ENCODE data around the gene ADGRG6.
"Not testable (repeated sequence)": the region's sequence is repeated elsewhere in the genome, so short reads cannot be mapped to it uniquely, and the experiment has no call there.

Gene ADGRG6

GRCh38 chr6:142274656-142275055 lies 27.2 kb upstream of the ADGRG6 start:
- Histone ChIP-seq H3K27me3 (ENCODE audit: control insufficient read depth, insufficient read depth, low read length, poor library complexity, severe bottlenecking) (no peaks in the 10 kb centered on the region), H3K36me3 (ENCODE audit: control insufficient read depth, insufficient read depth, low read length) (no peaks in the 10 kb centered on the region), H3K9me3 (ENCODE audit: control insufficient read depth, low read length) (no peaks in the 10 kb centered on the region), H3K4me3 (ENCODE audit: insufficient read depth, low read depth, low read length) (no peak overlapping the region), H3K4me1 (ENCODE audit: control insufficient read depth, insufficient read depth, low read length) (no peaks in the 10 kb centered on the region), H3K27ac (ENCODE audit: insufficient read depth, low read depth, low read length, poor library complexity, severe bottlenecking) (no peak overlapping the region)
- WGBS, 2 experiments: 93 to 96% methylated on average over 4 of the region's 4 CpGs

- no peak overlapping the region for H3K4me3 ChIP-seq (ENCODE audit: insufficient read depth, low read depth, low read length)
- H3K36me3 ChIP-seq (ENCODE audit: control insufficient read depth, insufficient read depth, low read length): no peaks in the 10 kb centered on the region
- H3K4me1 ChIP-seq (ENCODE audit: control insufficient read depth, insufficient read depth, low read length): no peaks in the 10 kb centered on the region
- H3K9me3 ChIP-seq (ENCODE audit: control insufficient read depth, low read length): no peaks in the 10 kb centered on the region
- H3K27me3 ChIP-seq (ENCODE audit: control insufficient read depth, insufficient read depth, low read length, poor library complexity, severe bottlenecking): no peaks in the 10 kb centered on the region
- no peak overlapping the region for H3K27ac ChIP-seq (ENCODE audit: insufficient read depth, low read depth, low read length, poor library complexity, severe bottlenecking)
- 79 to 82% methylated on average over 5 of the region's 5 CpGs for WGBS, 2 experiments
These were observed 26.4 kb upstream of the ADGRG6 start for GRCh38 chr6:142275236-142276006.

GRCh38 chr6:142276256-142276655 lies 25.6 kb upstream of the ADGRG6 start:
- no peaks in the 10 kb centered on the region for H3K36me3 ChIP-seq (ENCODE audit: control insufficient read depth, insufficient read depth, low read length)
- H3K27ac ChIP-seq (ENCODE audit: insufficient read depth, low read depth, low read length, poor library complexity, severe bottlenecking): no peak overlapping the region
- no peaks in the 10 kb centered on the region for H3K4me1 ChIP-seq (ENCODE audit: control insufficient read depth, insufficient read depth, low read length)
- 90 to 92% methylated on average over 1 of the region's 1 CpG for WGBS, 2 experiments
- no peaks in the 10 kb centered on the region for H3K27me3 ChIP-seq (ENCODE audit: control insufficient read depth, insufficient read depth, low read length, poor library complexity, severe bottlenecking)
- H3K4me3 ChIP-seq (ENCODE audit: insufficient read depth, low read depth, low read length): no peak overlapping the region
- no peaks in the 10 kb centered on the region for H3K9me3 ChIP-seq (ENCODE audit: control insufficient read depth, low read length)

GRCh38 chr6:142279350-142280180 lies 22.2 kb upstream of the ADGRG6 start:
- Histone ChIP-seq H3K4me3 (ENCODE audit: insufficient read depth, low read depth, low read length) (no peak overlapping the region), H3K9me3 (ENCODE audit: control insufficient read depth, low read length) (no peaks in the 10 kb centered on the region), H3K27ac (ENCODE audit: insufficient read depth, low read depth, low read length, poor library complexity, severe bottlenecking) (no peak overlapping the region), H3K27me3 (ENCODE audit: control insufficient read depth, insufficient read depth, low read length, poor library complexity, severe bottlenecking) (no peaks in the 10 kb centered on the region), H3K36me3 (ENCODE audit: control insufficient read depth, insufficient read depth, low read length) (no peaks in the 10 kb centered on the region), H3K4me1 (ENCODE audit: control insufficient read depth, insufficient read depth, low read length) (no peaks in the 10 kb centered on the region)
- WGBS, 2 experiments: 88 to 96% methylated on average over 5 of the region's 5 CpGs

GRCh38 chr6:142280265-142280664 lies 21.5 kb upstream of the ADGRG6 start:
- no peak overlapping the region for H3K27ac ChIP-seq (ENCODE audit: insufficient read depth, low read depth, low read length, poor library complexity, severe bottlenecking)
- WGBS, 2 experiments: 100% methylated on average over 1 of the region's 1 CpG; no CpG with 5 or more reads in 1 of the 2 experiments

GRCh38 chr6:142280927-142281326 lies 20.9 kb upstream of the ADGRG6 start:
- H3K4me1 ChIP-seq (ENCODE audit: control insufficient read depth, insufficient read depth, low read length): no peaks in the 10 kb centered on the region
- WGBS, 2 experiments: 86 to 92% methylated on average over 2 to 4 of the region's 4 CpGs

More at GRCh38 chr6:142280265-142280664, 21.5 kb upstream of the ADGRG6 start:
- Histone ChIP-seq H3K27me3 (ENCODE audit: control insufficient read depth, insufficient read depth, low read length, poor library complexity, severe bottlenecking) (no peaks in the 10 kb centered on the region), H3K4me3 (ENCODE audit: insufficient read depth, low read depth, low read length) (no peak overlapping the region), H3K36me3 (ENCODE audit: control insufficient read depth, insufficient read depth, low read length) (no peaks in the 10 kb centered on the region), H3K4me1 (ENCODE audit: control insufficient read depth, insufficient read depth, low read length) (no peaks in the 10 kb centered on the region), H3K9me3 (ENCODE audit: control insufficient read depth, low read length) (no peaks in the 10 kb centered on the region)

GRCh38 chr6:142283138-142283537 lies 18.7 kb upstream of the ADGRG6 start:
- H3K4me1 ChIP-seq (ENCODE audit: control insufficient read depth, insufficient read depth, low read length); H3K27ac ChIP-seq (ENCODE audit: insufficient read depth, low read depth, low read length, poor library complexity, severe bottlenecking); H3K36me3 ChIP-seq (ENCODE audit: control insufficient read depth, insufficient read depth, low read length); H3K27me3 ChIP-seq (ENCODE audit: control insufficient read depth, insufficient read depth, low read length, poor library complexity, severe bottlenecking); H3K9me3 ChIP-seq (ENCODE audit: control insufficient read depth, low read length); H3K4me3 ChIP-seq (ENCODE audit: insufficient read depth, low read depth, low read length): not testable (repeated sequence)
- WGBS, 2 experiments: 91 to 100% methylated on average over 2 of the region's 4 CpGs

More at GRCh38 chr6:142280927-142281326, 20.9 kb upstream of the ADGRG6 start:
- no peak overlapping the region for H3K27ac ChIP-seq (ENCODE audit: insufficient read depth, low read depth, low read length, poor library complexity, severe bottlenecking)
- H3K9me3 ChIP-seq (ENCODE audit: control insufficient read depth, low read length): no peaks in the 10 kb centered on the region
- no peaks in the 10 kb centered on the region for H3K36me3 ChIP-seq (ENCODE audit: control insufficient read depth, insufficient read depth, low read length)
- no peak overlapping the region for H3K4me3 ChIP-seq (ENCODE audit: insufficient read depth, low read depth, low read length)
- H3K27me3 ChIP-seq (ENCODE audit: control insufficient read depth, insufficient read depth, low read length, poor library complexity, severe bottlenecking): no peaks in the 10 kb centered on the region

- Histone ChIP-seq H3K4me1 (ENCODE audit: control insufficient read depth, insufficient read depth, low read length) (no peaks in the 10 kb centered on the region), H3K27me3 (ENCODE audit: control insufficient read depth, insufficient read depth, low read length, poor library complexity, severe bottlenecking) (no peaks in the 10 kb centered on the region), H3K27ac (ENCODE audit: insufficient read depth, low read depth, low read length, poor library complexity, severe bottlenecking) (no peak overlapping the region), H3K4me3 (ENCODE audit: insufficient read depth, low read depth, low read length) (no peak overlapping the region), H3K36me3 (ENCODE audit: control insufficient read depth, insufficient read depth, low read length) (no peaks in the 10 kb centered on the region), H3K9me3 (ENCODE audit: control insufficient read depth, low read length) (no peaks in the 10 kb centered on the region)
- WGBS, 2 experiments: no CpG with 5 or more reads among the region's 1 CpG
These were observed 17.4 kb upstream of the ADGRG6 start for GRCh38 chr6:142284419-142284818.

GRCh38 chr6:142285235-142286087 lies 16.3 kb upstream of the ADGRG6 start:
- no peaks in the 10 kb centered on the region for H3K4me1 ChIP-seq (ENCODE audit: control insufficient read depth, insufficient read depth, low read length)
- H3K27ac ChIP-seq (ENCODE audit: insufficient read depth, low read depth, low read length, poor library complexity, severe bottlenecking): no peak overlapping the region
- H3K4me3 ChIP-seq (ENCODE audit: insufficient read depth, low read depth, low read length): no peak overlapping the region
- H3K27me3 ChIP-seq (ENCODE audit: control insufficient read depth, insufficient read depth, low read length, poor library complexity, severe bottlenecking): no peaks in the 10 kb centered on the region
- WGBS, 2 experiments: 93 to 97% methylated on average over 9 of the region's 9 CpGs
- no peaks in the 10 kb centered on the region for H3K36me3 ChIP-seq (ENCODE audit: control insufficient read depth, insufficient read depth, low read length)
- H3K9me3 ChIP-seq (ENCODE audit: control insufficient read depth, low read length): no peaks in the 10 kb centered on the region

- H3K27me3 ChIP-seq (ENCODE audit: control insufficient read depth, insufficient read depth, low read length, poor library complexity, severe bottlenecking): no peaks in the 10 kb centered on the region
- H3K9me3 ChIP-seq (ENCODE audit: control insufficient read depth, low read length): no peaks in the 10 kb centered on the region
- H3K27ac ChIP-seq (ENCODE audit: insufficient read depth, low read depth, low read length, poor library complexity, severe bottlenecking): no peak overlapping the region
- 71% methylated on average over 1 of the region's 1 CpG; no CpG with 5 or more reads in 1 of the 2 experiments for WGBS, 2 experiments
- no peaks in the 10 kb centered on the region for H3K4me1 ChIP-seq (ENCODE audit: control insufficient read depth, insufficient read depth, low read length)
- no peak overlapping the region for H3K4me3 ChIP-seq (ENCODE audit: insufficient read depth, low read depth, low read length)
- H3K36me3 ChIP-seq (ENCODE audit: control insufficient read depth, insufficient read depth, low read length): no peaks in the 10 kb centered on the region
These were observed 15.8 kb upstream of the ADGRG6 start for GRCh38 chr6:142286088-142286409.
